Kidney glomerular epithelial cell (primary cell): Measurements from ENCODE around the gene GALNT12.

Experiments used
- DNase-seq: peaks from one replicate; lab custom pipeline; 2025; lab: John Stamatoyannopoulos, UW

The GALNT12 gene

GRCh38 chr9:98832768-98833089 lies 25.3 kb downstream of the GALNT12 start:
- no peak for DNase-seq

- DNase-seq = no peak
These were observed 25.9 kb downstream of the GALNT12 start for GRCh38 chr9:98833090-98833956.

GRCh38 chr9:98834386-98834785 lies 26.9 kb downstream of the GALNT12 start:
- DNase-seq = no peak

- DNase-seq = no peak
These were observed 28.7 kb downstream of the GALNT12 start for GRCh38 chr9:98836206-98836605.

GRCh38 chr9:98837516-98837915 lies 30.0 kb downstream of the GALNT12 start:
- DNase-seq = no peak

DNA sequence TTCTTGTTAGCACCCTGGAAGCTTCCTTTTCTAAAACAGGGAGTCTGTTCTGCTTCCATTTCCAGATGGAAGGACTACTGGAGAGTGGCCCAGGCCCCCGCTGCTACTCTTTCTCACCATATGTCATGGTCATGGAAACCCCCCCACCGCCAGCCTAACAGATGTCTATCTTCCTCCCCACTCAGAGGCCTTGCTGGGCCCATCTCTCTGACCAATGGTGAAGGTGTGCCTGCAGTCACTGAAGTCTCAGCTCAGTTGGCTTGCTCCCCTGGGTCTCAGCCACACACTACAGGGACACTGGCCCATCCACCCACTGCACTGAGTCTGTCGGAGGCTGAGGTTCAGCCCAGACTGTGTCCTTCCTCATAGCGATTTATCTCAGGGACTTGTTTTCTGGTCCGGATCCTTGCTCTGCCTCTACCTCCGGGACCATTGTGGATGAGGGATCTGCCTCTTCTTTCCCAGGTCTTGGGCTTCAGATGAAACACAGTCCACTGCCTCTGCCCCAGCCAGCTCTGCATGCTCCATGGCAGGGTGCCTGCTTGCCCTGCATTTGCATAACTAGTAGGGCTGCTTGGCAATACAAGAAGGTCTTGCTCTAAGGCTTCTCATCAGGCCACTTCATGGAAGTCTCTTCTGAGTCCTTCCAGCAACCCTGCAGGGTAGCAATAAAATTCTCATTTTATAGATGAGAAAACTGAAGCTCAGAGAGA lies 30.8 kb downstream of the GALNT12 start:
- DNase-seq = no peak

GRCh38 chr9:98838868-98839565 lies 31.5 kb downstream of the GALNT12 start:
- DNase-seq = no peak

DNA sequence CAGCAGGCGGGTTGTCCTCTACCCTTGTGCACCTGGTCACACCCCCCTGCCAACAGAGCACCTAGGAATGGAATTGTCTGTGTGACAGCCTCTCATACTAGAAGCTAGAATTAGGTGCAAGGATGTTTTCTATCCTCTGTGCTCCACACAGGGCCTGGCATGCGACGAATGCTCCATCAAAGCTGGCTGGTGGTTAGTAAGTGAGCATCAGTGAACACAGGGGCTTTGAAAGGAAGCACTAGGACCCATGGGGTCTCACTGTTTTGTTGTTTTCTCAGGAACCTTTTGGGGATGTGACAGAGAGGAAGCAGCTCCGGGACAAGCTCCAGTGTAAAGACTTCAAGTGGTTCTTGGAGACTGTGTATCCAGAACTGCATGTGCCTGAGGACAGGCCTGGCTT lies 32.3 kb downstream of the GALNT12 start:
- no peak for DNase-seq

DNA sequence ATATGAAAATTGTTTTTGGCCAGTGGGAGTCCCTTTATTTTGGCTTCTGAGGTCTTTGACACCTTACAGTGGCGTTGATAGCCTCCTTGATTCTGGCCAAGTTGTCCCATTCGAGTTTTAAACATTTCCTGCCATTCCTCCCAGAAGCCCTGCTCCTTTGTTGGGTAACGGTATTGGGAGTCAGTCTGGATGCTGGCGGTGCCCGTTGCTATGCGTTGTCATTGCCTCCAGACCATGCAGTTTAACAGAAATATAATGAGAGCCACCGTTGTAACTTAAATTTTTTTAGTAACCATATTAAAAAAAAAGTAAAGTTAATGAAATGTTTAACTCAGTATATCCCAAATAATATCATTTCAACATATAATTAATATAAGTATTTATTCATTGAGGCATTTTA lies 35.0 kb downstream of the GALNT12 start:
- no peak for DNase-seq

DNA sequence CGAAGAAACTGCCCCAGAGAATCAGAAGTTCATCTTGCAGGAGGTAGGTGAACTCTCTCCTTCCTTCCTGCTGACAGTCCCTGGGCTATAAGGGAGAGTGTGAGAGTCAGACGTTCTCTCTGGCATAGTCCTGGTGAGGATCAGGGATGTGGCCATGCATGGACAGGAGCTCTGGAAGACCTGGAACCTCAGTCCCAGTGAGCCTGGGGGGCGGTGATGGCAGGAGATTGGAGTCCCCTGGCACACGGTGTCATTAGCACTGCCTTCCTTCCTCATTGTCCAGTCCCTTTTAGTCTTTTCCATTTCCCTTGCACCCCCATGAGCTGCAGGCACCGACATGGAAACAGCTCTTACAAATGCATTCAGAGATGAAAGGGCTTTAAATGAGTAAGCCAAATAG lies 38.6 kb downstream of the GALNT12 start:
- no peak for DNase-seq

GRCh38 chr9:98846879-98847278 lies 39.4 kb downstream of the GALNT12 start:
- DNase-seq = no peak

GRCh38 chr9:98848450-98849149 lies 41.1 kb downstream of the GALNT12 start:
- DNase-seq = peak; percentile 96

- DNase-seq = no peak
These were observed 42.1 kb downstream of the GALNT12 start for GRCh38 chr9:98849563-98849962.

DNA sequence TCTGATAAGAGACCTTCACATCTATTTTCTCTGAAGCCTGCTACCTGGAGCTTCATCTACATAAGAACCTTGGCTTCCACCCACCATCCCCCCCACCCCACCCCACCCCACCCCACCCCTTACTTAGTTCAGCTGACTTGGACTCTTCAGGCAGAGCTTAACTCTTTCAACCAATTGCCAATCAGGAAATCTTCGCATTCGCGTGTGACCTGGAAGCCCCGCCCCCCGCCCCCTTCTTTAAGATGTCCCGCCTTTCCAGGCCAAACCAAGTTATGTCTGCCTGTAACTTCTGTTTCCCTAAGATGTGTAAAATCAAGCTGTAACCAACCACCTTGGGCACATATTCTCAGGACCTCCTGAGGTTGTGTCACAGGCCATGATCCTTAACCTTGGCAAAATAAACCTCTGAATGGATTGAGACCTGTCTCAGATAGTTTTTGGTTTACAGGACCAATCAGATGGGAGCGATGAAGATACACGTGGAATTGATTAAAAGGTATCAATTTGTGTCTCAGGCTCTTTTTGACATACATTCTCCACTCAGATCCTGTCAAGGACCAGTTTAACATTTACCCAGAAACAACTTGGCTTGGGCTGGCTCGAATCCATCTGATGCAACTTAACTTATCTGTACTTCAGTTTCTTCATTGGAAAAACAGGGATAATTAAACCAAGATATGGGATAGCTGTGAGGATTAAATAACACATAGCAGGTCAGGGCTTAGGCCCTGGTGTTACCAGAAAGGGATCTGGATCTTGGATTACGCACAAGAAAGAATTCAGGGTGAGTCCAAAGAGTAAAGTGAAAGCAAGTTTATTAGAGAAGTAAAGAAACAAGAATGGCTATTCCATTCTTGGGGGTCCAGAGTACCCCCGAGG lies 43.6 kb downstream of the GALNT12 start:
- DNase-seq = no peak

GRCh38 chr9:98851730-98852459 lies 44.4 kb downstream of the GALNT12 start:
- no peak for DNase-seq

DNA sequence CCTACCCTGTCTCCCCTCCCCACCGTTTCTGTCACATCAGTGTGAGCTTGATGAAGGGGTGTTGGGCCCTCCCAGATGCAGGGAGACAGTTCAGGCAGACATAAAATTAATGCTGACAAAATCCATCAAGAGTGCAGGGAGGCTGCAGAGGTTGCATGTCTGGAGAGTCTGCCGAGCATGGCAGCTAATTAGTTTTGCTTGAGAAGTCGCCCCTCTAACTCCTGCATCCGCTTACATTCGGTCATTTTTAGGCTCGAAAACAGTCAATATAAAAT lies 44.9 kb downstream of the GALNT12 start:
- no peak for DNase-seq

GRCh38 chr9:98852961-98853360 lies 45.5 kb downstream of the GALNT12 start:
- DNase-seq = no peak

- no peak for DNase-seq
These were observed 46.8 kb downstream of the GALNT12 start for GRCh38 chr9:98854266-98854665.

- no peak for DNase-seq
These were observed 48.1 kb downstream of the GALNT12 start for GRCh38 chr9:98855592-98855991.

- no peak for DNase-seq
These were observed 49.5 kb downstream of the GALNT12 start for GRCh38 chr9:98856982-98857381.

DNA sequence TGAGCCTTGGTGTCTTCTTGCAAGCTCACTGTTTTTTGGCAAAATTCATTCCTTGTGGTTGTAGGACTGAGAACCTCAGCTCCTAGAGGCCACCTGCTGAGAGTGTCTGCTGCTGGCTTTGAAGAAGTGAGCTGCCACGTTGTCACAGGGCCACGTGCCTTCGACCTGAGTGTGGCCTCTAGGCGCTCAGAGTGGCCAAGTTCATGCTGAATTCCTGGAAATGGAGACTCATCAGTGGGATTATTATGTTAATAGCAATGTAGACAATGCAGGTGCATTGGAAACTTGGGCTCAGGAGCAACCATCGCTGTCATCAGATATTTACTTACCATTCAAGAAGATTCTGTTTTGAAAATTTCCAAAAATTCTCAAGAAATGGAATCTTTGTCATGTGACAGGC lies 52.5 kb downstream of the GALNT12 start:
- DNase-seq = no peak
